22Rv1 (cell line): ENCODE results near the gene ME3.

Experiments used
- ZFX ChIP-seq: fragments of 450-650 bp; IDR thresholded peaks from 2 replicates; pipeline ENCODE4 v1.6.1; 2017; ENCODE audit warnings: antibody characterized with exemption, borderline replicate concordance
- TF ChIP-seq, protein P1 (sequence below): fragments of 450-650 bp; IDR thresholded peaks from 2 replicates; pipeline ENCODE4 v1.5.1; 2017; ENCODE audit warnings: mild to moderate bottlenecking

DNA sequence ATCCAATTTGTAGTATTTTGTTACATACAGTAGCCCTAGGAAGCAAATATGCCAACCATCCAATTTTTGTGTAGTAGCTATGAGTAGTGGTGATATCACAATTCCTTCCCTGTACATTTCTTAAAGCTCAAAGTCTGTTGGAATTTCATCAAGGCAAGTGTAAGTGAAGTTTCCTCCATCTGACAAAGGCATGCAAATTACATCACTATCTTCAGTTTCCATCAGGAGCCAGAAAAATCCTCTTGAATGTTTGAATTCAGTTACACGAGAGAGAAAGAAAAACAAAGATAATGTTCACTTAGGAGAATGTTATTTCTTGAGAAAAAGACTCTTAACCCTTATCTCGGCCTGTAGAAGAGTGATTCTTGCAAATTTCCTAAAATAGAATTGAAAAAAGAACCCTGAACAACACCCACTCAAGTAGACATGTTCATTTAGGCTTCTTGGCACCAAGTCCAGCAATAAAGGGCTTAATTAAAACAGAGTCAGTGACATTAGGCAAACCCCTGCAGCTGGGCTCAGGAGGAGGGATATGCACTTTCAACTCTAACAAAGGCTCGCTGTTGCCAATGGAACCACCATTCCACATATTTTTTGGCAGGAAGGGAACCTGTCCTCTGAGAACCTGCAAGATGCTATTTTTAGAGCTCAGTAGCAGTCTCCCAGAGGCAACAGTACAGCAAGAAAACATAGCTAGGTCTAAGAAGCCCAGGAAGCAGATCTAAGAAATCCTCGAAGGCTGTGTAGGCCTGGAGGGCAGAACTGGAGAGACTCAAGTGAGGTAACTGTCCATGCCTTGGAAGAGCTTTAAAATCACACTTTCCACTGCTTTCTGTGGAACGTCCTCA is 153.1 kb downstream of the ME3 start:
- TF ChIP-seq, protein P1, sequence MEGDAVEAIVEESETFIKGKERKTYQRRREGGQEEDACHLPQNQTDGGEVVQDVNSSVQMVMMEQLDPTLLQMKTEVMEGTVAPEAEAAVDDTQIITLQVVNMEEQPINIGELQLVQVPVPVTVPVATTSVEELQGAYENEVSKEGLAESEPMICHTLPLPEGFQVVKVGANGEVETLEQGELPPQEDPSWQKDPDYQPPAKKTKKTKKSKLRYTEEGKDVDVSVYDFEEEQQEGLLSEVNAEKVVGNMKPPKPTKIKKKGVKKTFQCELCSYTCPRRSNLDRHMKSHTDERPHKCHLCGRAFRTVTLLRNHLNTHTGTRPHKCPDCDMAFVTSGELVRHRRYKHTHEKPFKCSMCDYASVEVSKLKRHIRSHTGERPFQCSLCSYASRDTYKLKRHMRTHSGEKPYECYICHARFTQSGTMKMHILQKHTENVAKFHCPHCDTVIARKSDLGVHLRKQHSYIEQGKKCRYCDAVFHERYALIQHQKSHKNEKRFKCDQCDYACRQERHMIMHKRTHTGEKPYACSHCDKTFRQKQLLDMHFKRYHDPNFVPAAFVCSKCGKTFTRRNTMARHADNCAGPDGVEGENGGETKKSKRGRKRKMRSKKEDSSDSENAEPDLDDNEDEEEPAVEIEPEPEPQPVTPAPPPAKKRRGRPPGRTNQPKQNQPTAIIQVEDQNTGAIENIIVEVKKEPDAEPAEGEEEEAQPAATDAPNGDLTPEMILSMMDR, result no peak
- no peak for TF ChIP-seq ZFX
